GM03348 (cell line): ENCODE results near the gene FBLN1.
A peak's percentile ranks its signal among the peaks of the same experiment; 100 is the strongest.

Experiments used
- DNase-seq: peaks from one replicate; pipeline ENCODE4 v3.0.0; 2012; ENCODE audit warnings: low spot score

Gene FBLN1

GRCh38 chr22:45504373-45505341 is 2.0 kb downstream of the FBLN1 start:
- DNase-seq = peak; percentile 74

GRCh38 chr22:45505991-45506747 is 3.5 kb downstream of the FBLN1 start:
- no peak for DNase-seq

GRCh38 chr22:45506816-45507360 is 4.2 kb downstream of the FBLN1 start:
- DNase-seq = no peak

GRCh38 chr22:45507798-45508197 is 5.1 kb downstream of the FBLN1 start:
- DNase-seq = no peak

- no peak for DNase-seq
These were observed 6.1 kb downstream of the FBLN1 start for GRCh38 chr22:45508814-45509213.

GRCh38 chr22:45510376-45511232 is 7.9 kb downstream of the FBLN1 start:
- DNase-seq = no peak

- peak; percentile 89 for DNase-seq
These were observed 9.2 kb downstream of the FBLN1 start for GRCh38 chr22:45511847-45512261.

- no peak for DNase-seq
These were observed 9.7 kb downstream of the FBLN1 start for GRCh38 chr22:45512363-45512762.

GRCh38 chr22:45515676-45516075 is 13.0 kb downstream of the FBLN1 start:
- DNase-seq = no peak

GRCh38 chr22:45516163-45516562 is 13.5 kb downstream of the FBLN1 start:
- no peak for DNase-seq

GRCh38 chr22:45516923-45517675 is 14.4 kb downstream of the FBLN1 start:
- peak; percentile 76 for DNase-seq

GRCh38 chr22:45518136-45518535 is 15.5 kb downstream of the FBLN1 start:
- DNase-seq = no peak

GRCh38 chr22:45518580-45518991 is 15.9 kb downstream of the FBLN1 start:
- DNase-seq = peak; percentile 55

- DNase-seq = no peak
These were observed 18.5 kb downstream of the FBLN1 start for GRCh38 chr22:45521178-45521577.

GRCh38 chr22:45522462-45522861 is 19.8 kb downstream of the FBLN1 start:
- DNase-seq = no peak

GRCh38 chr22:45524157-45524556 is 21.5 kb downstream of the FBLN1 start:
- DNase-seq = no peak

GRCh38 chr22:45524966-45525365 is 22.3 kb downstream of the FBLN1 start:
- DNase-seq = no peak

GRCh38 chr22:45525480-45525879 is 22.8 kb downstream of the FBLN1 start:
- DNase-seq = no peak

GRCh38 chr22:45526281-45526680 is 23.6 kb downstream of the FBLN1 start:
- DNase-seq = no peak

GRCh38 chr22:45526768-45527360 is 24.2 kb downstream of the FBLN1 start:
- DNase-seq = peak; percentile 73

- DNase-seq = no peak
These were observed 24.8 kb downstream of the FBLN1 start for GRCh38 chr22:45527456-45527855.
